ENCODE data around the gene KRTAP12-3.

DNA sequence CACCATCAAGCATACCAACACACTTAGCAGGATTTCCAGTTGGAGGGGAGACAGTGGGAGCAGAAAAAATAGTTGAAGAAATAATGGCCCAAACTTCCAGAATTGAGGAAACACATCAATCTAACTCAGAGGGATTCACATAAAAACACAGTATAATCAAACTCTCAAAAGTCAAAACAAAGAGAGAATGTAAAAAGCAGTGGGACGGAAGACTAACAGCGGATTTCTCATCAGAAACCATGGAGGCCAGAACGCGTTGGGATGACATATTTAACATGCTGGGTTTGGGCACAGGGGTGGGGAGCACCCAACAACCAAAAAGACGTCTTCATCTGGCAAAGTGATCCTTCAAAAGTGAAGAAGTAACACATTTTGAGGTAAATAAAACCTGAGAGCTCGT, 37.8 kb upstream of the KRTAP12-3 start:
- TF ChIP-seq, protein P1, sequence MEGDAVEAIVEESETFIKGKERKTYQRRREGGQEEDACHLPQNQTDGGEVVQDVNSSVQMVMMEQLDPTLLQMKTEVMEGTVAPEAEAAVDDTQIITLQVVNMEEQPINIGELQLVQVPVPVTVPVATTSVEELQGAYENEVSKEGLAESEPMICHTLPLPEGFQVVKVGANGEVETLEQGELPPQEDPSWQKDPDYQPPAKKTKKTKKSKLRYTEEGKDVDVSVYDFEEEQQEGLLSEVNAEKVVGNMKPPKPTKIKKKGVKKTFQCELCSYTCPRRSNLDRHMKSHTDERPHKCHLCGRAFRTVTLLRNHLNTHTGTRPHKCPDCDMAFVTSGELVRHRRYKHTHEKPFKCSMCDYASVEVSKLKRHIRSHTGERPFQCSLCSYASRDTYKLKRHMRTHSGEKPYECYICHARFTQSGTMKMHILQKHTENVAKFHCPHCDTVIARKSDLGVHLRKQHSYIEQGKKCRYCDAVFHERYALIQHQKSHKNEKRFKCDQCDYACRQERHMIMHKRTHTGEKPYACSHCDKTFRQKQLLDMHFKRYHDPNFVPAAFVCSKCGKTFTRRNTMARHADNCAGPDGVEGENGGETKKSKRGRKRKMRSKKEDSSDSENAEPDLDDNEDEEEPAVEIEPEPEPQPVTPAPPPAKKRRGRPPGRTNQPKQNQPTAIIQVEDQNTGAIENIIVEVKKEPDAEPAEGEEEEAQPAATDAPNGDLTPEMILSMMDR (IDR thresholded peaks at IDR 0.05), result no peak
- TF ChIP-seq EZH2 (IDR thresholded peaks at IDR 0.05; ENCODE audit: borderline replicate concordance, insufficient read depth, low read depth, low read length, poor library complexity, severe bottlenecking), result no peak
